H9 (cell line): ENCODE measurements around the gene RALGAPB. TPM values are rescaled to one million over a fixed set of nuclear protein-coding genes. Genes with fewer than 3 reads are reported as not detected.

ENCODE experiments used
- DNase-seq: peaks from one replicate; pipeline ENCODE4 v3.0.0-alpha.2; 2017
- H2AFZ ChIP-seq: one replicate; pipeline ENCODE4 v1.6.1; 2013; ENCODE audit warnings: mild to moderate bottlenecking, low read length, control low read depth, moderate library complexity
- H2AK5ac ChIP-seq: 2 replicates; pipeline ENCODE4 v1.6.1; 2013; ENCODE audit warnings: low read length, control low read depth, mixed read lengths; ENCODE audit not compliant: insufficient read length
- H2BK120ac ChIP-seq: one replicate; pipeline ENCODE4 v1.6.1; 2013; ENCODE audit warnings: low read depth, mild to moderate bottlenecking, low read length, control low read depth, inconsistent platforms; ENCODE audit not compliant: poor library complexity, severe bottlenecking
- H2BK12ac ChIP-seq: 2 replicates; pipeline ENCODE4 v1.6.1; 2013; ENCODE audit warnings: low read length, control low read depth, mixed read lengths, low read depth; ENCODE audit not compliant: insufficient read length
- H2BK15ac ChIP-seq: 2 replicates; pipeline ENCODE4 v1.6.1; 2013; ENCODE audit warnings: low read depth, low read length, control low read depth
- H2BK20ac ChIP-seq: one replicate; pipeline ENCODE4 v1.6.1; 2013; ENCODE audit warnings: low read depth, mild to moderate bottlenecking, low read length, control low read depth, inconsistent platforms; ENCODE audit not compliant: poor library complexity, severe bottlenecking
- H2BK5ac ChIP-seq: 2 replicates; pipeline ENCODE4 v1.6.1; 2013; ENCODE audit warnings: low read length, control low read depth, mixed read lengths; ENCODE audit not compliant: insufficient read length
- H3K14ac ChIP-seq: 2 replicates; pipeline ENCODE4 v1.6.1; 2013; ENCODE audit warnings: low read length, control low read depth; ENCODE audit not compliant: insufficient read depth
- H3K18ac ChIP-seq: 2 replicates; pipeline ENCODE4 v1.6.1; 2013; ENCODE audit warnings: low read depth, mild to moderate bottlenecking, mixed read lengths, low read length, control low read depth; ENCODE audit not compliant: insufficient read length
- H3K23ac ChIP-seq: 2 replicates; pipeline ENCODE4 v1.6.1; 2013; ENCODE audit warnings: low read length, control low read depth, mixed read lengths, low read depth; ENCODE audit not compliant: insufficient read length
- H3K23me2 ChIP-seq: 2 replicates; pipeline ENCODE4 v1.6.1; 2013; ENCODE audit warnings: low read depth, mild to moderate bottlenecking, mixed read lengths, low read length, control low read depth; ENCODE audit not compliant: insufficient read length, poor library complexity, severe bottlenecking
- H3K27ac ChIP-seq: 2 replicates; pipeline ENCODE4 v1.5.1; 2013; ENCODE audit warnings: low read length, control low read depth, mixed read lengths, low read depth; ENCODE audit not compliant: insufficient read length
- H3K27me3 ChIP-seq: 2 replicates; pipeline ENCODE4 v1.6.1; 2013; ENCODE audit warnings: low read length, control low read depth, inconsistent platforms; ENCODE audit not compliant: insufficient read depth
- H3K4ac ChIP-seq: 2 replicates; pipeline ENCODE4 v1.6.1; 2013; ENCODE audit warnings: low read depth, mild to moderate bottlenecking, control low read depth, inconsistent platforms, low read length, moderate library complexity
- H3K4me1 ChIP-seq: 2 replicates; pipeline ENCODE4 v1.6.1; 2013; ENCODE audit warnings: low read length, control low read depth, inconsistent platforms; ENCODE audit not compliant: insufficient read depth
- H3K4me2 ChIP-seq: 2 replicates; pipeline ENCODE4 v1.6.1; 2013; ENCODE audit warnings: low read length, control low read depth, mixed read lengths; ENCODE audit not compliant: insufficient read length, insufficient read depth
- H3K56ac ChIP-seq: 2 replicates; pipeline ENCODE4 v1.6.1; 2013; ENCODE audit warnings: low read depth, mild to moderate bottlenecking, mixed read lengths, low read length, control low read depth; ENCODE audit not compliant: insufficient read length
- H3K79me1 ChIP-seq: 2 replicates; pipeline ENCODE4 v1.6.1; 2013; ENCODE audit warnings: low read depth, mild to moderate bottlenecking, moderate library complexity, low read length, control low read depth, inconsistent platforms; ENCODE audit not compliant: insufficient read depth, poor library complexity, severe bottlenecking
- H3K79me2 ChIP-seq: 2 replicates; pipeline ENCODE4 v1.6.1; 2013; ENCODE audit warnings: low read length, control low read depth, inconsistent platforms; ENCODE audit not compliant: insufficient read depth
- H3K9ac ChIP-seq: 2 replicates; pipeline ENCODE4 v1.6.1; 2013; ENCODE audit warnings: low read length, control low read depth, mixed read lengths; ENCODE audit not compliant: insufficient read length; ENCODE audit errors: extremely low read depth
- H3K9me3 ChIP-seq: one replicate; pipeline ENCODE4 v1.6.1; 2013; ENCODE audit warnings: low read depth, low read length, inconsistent platforms; ENCODE audit not compliant: control insufficient read depth
- H3T11ph ChIP-seq: one replicate; pipeline ENCODE4 v1.6.1; 2013; ENCODE audit warnings: mild to moderate bottlenecking, low read length, control low read depth, inconsistent platforms
- H4K20me1 ChIP-seq: one replicate; pipeline ENCODE4 v1.6.1; 2013; ENCODE audit not compliant: control insufficient read depth, insufficient read length, insufficient read depth
- H4K5ac ChIP-seq: 2 replicates; pipeline ENCODE4 v1.6.1; 2013; ENCODE audit warnings: low read depth, mild to moderate bottlenecking, mixed read lengths, low read length, control low read depth; ENCODE audit not compliant: insufficient read length
- H4K8ac ChIP-seq: replicated peaks from 2 replicates; pipeline ENCODE4 v1.6.1; 2013; ENCODE audit warnings: low read length, control low read depth, mixed read lengths, low read depth; ENCODE audit not compliant: insufficient read length
- H4K91ac ChIP-seq: 2 replicates; pipeline ENCODE4 v1.6.1; 2013; ENCODE audit warnings: low read depth, mild to moderate bottlenecking, moderate library complexity, mixed read lengths, low read length, control low read depth; ENCODE audit not compliant: insufficient read length
- H3K27ac Mint-ChIP-seq, 3 experiments: 2 replicates in 2 of 3; 3 replicates in 1 of 3; pipeline ENCODE4 v1.8.0; 2020 to 2021; ENCODE audit warnings: mixed read lengths in 3 of 3, mild to moderate bottlenecking in 1 of 3, moderate library complexity in 1 of 3
- H3K27me3 Mint-ChIP-seq: 2 replicates; pipeline ENCODE4 v1.8.0; 2021; ENCODE audit warnings: low read depth, mild to moderate bottlenecking, moderate library complexity, mixed read lengths
- H3K36me3 Mint-ChIP-seq, 3 experiments: 2 replicates in 2 of 3; 3 replicates in 1 of 3; pipeline ENCODE4 v1.8.0; 2020 to 2021; ENCODE audit warnings: low read depth in 3 of 3, mixed read lengths in 3 of 3; ENCODE audit not compliant: insufficient read depth in 1 of 3
- H3K4me1 Mint-ChIP-seq, 2 experiments: 2 replicates each; pipeline ENCODE4 v1.8.0; 2020; ENCODE audit warnings: mixed read lengths in 2 of 2
- H3K4me3 Mint-ChIP-seq, 2 experiments: 2 replicates in 1 of 2; 3 replicates in 1 of 2; pipeline ENCODE4 v1.8.0; 2020 to 2021; ENCODE audit warnings: mild to moderate bottlenecking in 2 of 2, mixed read lengths in 2 of 2, moderate library complexity in 1 of 2
- H3K9me3 Mint-ChIP-seq, 2 experiments: 2 replicates in 1 of 2; 3 replicates in 1 of 2; pipeline ENCODE4 v1.8.0; 2020; ENCODE audit warnings: mild to moderate bottlenecking in 2 of 2, mixed read lengths in 2 of 2, moderate library complexity in 1 of 2
- WGBS: extraction: QIAGEN DNeasy Blood & Tissue Kit; methylation state at CpG from one replicate; pipeline ENCODE4 v1.1.7; 2013; ENCODE audit warnings: missing lambda C conversion rate, low lambda C conversion rate, mixed read lengths; ENCODE audit not compliant: insufficient read length; ENCODE audit errors: extremely low coverage; 5-methylcytosine and 5-hydroxymethylcytosine counted together
- total RNA-seq: library from RNA; stranded (reverse); gene quantifications from 2 replicates; pipeline ENCODE4 v1.2.1, GENCODE V29; 2021
- TF ChIP-seq, protein P1 (sequence below): fragments of 200-600 bp; sonication (generic); conservative IDR thresholded peaks from 3 replicates; pipeline ENCODE4 v1.8.0; 2021; ENCODE audit warnings: antibody characterized with exemption, mild to moderate bottlenecking

Gene RALGAPB
- total RNA-seq, 1 experiment from 2014 or later: 28.5 TPM

DNA sequence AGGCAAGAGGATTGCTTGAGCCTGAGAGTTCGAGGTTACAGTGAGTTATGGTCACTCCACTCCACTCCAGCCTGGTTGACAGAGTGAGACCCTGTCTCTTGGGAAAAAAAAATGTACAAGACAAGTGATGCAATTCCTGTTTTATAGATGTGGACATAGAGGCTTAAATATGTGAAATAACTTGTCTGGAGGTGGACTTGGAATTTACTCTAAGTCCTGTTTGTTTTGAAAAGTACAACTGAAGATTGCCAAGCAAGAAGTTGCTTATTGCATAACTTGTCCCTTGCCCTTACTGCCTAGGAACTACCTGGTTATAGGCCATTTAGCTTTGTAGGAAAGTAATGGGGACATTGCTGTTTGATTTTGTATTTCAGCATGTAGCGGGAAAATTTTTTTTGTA lies 82.3 kb downstream of the RALGAPB start:
- TF ChIP-seq, protein P1, sequence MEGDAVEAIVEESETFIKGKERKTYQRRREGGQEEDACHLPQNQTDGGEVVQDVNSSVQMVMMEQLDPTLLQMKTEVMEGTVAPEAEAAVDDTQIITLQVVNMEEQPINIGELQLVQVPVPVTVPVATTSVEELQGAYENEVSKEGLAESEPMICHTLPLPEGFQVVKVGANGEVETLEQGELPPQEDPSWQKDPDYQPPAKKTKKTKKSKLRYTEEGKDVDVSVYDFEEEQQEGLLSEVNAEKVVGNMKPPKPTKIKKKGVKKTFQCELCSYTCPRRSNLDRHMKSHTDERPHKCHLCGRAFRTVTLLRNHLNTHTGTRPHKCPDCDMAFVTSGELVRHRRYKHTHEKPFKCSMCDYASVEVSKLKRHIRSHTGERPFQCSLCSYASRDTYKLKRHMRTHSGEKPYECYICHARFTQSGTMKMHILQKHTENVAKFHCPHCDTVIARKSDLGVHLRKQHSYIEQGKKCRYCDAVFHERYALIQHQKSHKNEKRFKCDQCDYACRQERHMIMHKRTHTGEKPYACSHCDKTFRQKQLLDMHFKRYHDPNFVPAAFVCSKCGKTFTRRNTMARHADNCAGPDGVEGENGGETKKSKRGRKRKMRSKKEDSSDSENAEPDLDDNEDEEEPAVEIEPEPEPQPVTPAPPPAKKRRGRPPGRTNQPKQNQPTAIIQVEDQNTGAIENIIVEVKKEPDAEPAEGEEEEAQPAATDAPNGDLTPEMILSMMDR: no peak
- no peaks in the 10 kb centered on the region for H3K79me2 ChIP-seq
- Mint-ChIP-seq H3K4me3 (no peak overlapping the region), H3K27ac (no peak overlapping the region), H3K27me3 (no peaks in the 10 kb centered on the region), H3K9me3 (no peaks in the 10 kb centered on the region), H3K36me3 (peaks cover 13 to 28% (median 25%) of the 10 kb centered on the region in 3 experiments; a peak in 6 of 7 replicates), H3K4me1 (no peaks in the 10 kb centered on the region; a peak in 1 of 4 replicates)
- H2BK120ac ChIP-seq: no peak overlapping the region
- no peak overlapping the region for H4K91ac ChIP-seq
- H3T11ph ChIP-seq: no peak overlapping the region
- no peak overlapping the region for H2BK5ac ChIP-seq
- H3K9me3 ChIP-seq: no peaks in the 10 kb centered on the region
- H2AK5ac ChIP-seq: no peak overlapping the region
- no peak overlapping the region for H3K4me2 ChIP-seq
- H4K5ac ChIP-seq: no peak overlapping the region
- no peak overlapping the region for H3K27ac ChIP-seq
- no peak overlapping the region for H3K9ac ChIP-seq
- H3K4me1 ChIP-seq: no peaks in the 10 kb centered on the region
- no peak overlapping the region for H2BK15ac ChIP-seq
- WGBS: 100% methylated on average over 1 of the region's 2 CpGs
- H4K20me1 ChIP-seq: no peaks in the 10 kb centered on the region
- no peak overlapping the region for H3K14ac ChIP-seq
- H2AFZ ChIP-seq: no peak overlapping the region
- H3K23ac ChIP-seq: no peak overlapping the region
- no peak overlapping the region for H3K4ac ChIP-seq
- H3K27me3 ChIP-seq: no peaks in the 10 kb centered on the region
- DNase-seq: no peak
- no peak overlapping the region for H2BK20ac ChIP-seq
- no peaks in the 10 kb centered on the region for H3K23me2 ChIP-seq
- H2BK12ac ChIP-seq: no peak overlapping the region
- H3K18ac ChIP-seq: no peak overlapping the region
- no peak overlapping the region for H4K8ac ChIP-seq
- H3K56ac ChIP-seq: no peak overlapping the region
- H3K79me1 ChIP-seq: no peaks in the 10 kb centered on the region
